T-helper 1 cell (primary cell): ENCODE data around the gene LHFPL6.

Experiments used
- DNase-seq, 5 donors: peaks; one replicate each; pipeline ENCODE4 v3.0.0-alpha.2; 2012 to 2020

The LHFPL6 gene

GRCh38 chr13:39297023-39297422 lies 306.0 kb downstream of the LHFPL6 start:
- DNase-seq, result no peak

DNA sequence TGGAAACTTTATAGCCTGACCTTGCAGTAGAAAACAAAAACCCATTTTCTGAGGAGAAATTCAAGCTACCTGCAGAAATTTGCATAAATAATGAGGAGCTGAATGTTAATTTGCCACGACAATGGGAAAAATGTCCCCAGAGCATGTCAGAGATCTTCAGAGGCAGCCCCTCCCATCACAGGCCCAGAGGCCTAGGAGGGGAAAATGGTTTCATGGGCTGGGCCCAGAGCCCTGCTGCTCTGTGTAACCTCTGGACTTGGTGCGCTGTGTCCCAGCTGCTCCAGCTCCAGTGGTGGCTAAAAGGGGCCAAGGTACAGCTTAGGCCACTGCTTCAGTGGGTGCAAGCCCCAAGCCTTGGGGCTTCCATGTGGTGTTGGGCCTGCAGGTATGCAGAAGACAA lies 306.8 kb downstream of the LHFPL6 start:
- DNase-seq, result no peak
